NCI-H2081 treated with DMSO at 0.1 percent for 48 hours (cell line): ENCODE results near the gene SH3PXD2B.
"Not testable (repeated sequence)": the region's sequence is repeated elsewhere in the genome, so short reads cannot be mapped to it uniquely, and the experiment has no call there.

Experiments used
- DNase-seq: peaks from one replicate; lab custom pipeline; 2025; lab: John Stamatoyannopoulos, UW

SH3PXD2B gene

GRCh38 chr5:172485511-172486202, 31.3 kb upstream of the SH3PXD2B start:
- no peak for DNase-seq

- DNase-seq: no peak
Measured at GRCh38 chr5:172484664-172485063, 30.3 kb upstream of the SH3PXD2B start.

- no peak for DNase-seq
Measured at GRCh38 chr5:172482156-172483020, 28.1 kb upstream of the SH3PXD2B start.

DNA sequence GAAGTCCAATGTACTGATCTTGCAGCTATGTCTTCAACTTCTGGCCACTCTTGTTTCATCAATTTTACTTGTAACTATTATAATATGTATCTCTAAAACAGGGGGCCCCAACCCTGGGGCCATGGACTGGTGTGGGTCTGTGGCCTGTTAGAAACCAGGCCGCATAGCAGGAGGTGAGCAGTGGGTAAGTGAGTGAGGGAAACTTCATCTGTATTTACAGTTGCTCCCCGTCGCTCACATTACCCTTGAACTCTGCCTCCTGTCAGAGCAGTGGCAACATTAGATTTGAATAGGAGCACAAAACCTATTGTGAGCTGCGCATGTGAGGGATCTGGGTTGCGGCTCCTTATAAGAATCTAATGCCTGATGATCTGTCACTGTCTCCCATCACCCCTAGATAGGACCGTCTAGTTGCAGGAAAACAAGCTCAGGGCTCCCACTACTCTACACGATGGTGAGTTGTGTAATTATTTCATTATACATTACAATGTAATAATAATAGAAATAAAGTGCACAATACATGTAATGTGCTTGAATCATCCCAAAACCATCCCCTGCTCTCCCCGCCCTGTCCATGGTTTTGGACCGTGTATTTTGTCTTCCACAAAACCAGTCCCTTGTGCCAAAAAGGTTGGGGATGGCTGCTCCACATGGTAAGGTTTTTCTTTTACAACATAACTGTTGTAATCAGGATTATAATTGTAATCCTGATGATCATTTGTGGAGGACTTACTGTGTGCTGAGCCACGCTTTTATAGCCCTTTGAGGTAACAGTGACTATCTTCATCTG, 26.9 kb upstream of the SH3PXD2B start:
- DNase-seq: no peak

DNA sequence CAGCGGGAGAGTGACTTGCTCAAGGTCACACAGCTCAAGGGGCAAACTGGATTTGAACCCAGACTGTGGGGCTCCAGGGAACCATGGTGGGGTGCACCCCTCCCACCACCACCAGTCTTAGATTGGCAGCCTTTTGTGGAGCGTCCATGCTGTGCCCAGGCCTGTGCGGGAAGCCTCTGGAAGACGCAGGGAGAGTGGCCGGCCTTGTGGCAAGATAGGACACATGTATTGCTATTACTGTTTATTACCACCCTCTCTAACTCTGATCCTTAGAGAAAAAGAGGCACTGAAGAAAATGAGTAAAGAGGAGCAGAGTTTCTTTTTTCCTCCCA, 25.4 kb upstream of the SH3PXD2B start:
- no peak for DNase-seq

- DNase-seq: peak; percentile 23
Measured at GRCh38 chr5:172479034-172479783, 24.9 kb upstream of the SH3PXD2B start.

DNA sequence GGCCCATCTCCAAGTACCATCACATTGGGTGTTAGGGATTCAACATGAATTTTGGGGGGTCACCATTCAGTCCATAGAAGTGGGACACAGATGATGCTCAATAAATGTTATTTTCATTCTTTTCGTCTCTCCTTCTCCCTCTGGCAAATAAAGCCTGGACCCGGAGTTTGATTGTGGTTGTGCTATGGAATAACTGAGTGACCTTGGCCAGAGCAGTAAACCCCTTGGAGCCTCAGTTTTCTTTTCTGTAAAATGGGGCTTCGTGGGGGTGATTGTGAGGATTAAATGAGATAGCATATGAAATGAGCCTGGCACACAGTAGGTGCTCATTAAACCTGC, 24.3 kb upstream of the SH3PXD2B start:
- DNase-seq: not testable (repeated sequence)

GRCh38 chr5:172478256-172478655, 23.9 kb upstream of the SH3PXD2B start:
- no peak for DNase-seq

DNA sequence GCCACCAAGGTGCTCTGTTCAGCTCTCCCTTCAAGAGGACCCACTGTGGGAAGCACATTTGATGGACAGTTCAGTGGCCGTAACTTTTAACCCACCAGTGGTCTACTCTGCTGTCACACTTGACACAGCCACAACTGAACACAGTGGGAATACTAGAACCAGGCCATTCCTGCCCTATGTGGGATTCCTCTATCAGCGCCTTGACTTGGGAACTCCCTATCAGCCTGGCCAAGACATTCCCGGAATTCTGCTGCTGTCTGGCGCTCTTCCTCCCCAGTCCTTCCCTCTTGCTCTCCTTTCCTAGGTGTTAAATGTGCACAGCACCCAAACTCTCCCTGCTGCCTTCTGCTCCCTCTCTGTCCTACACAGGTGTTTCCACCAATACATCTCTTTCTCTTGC, 23.1 kb upstream of the SH3PXD2B start:
- no peak for DNase-seq

GRCh38 chr5:172474293-172474692, 20.0 kb upstream of the SH3PXD2B start:
- DNase-seq: no peak

DNA sequence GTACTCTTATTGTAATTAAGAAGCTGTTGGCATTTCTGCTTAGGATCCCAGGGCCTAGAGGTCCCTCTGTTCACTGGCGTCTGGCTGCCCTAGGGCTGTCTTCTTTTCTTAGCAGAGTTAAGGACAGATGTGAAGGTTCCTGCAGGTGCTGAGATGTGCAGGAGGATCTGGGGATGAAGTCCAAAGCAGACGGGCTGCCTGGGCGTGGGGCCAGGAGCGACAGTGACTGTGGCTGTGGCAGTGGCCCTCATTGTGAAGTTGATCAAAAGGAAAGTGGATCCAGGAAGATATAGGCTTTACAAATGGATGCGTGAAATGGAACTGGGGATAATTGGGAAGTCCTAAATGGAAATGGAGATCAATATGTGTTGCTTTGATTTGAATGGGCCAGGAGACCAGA, 19.1 kb upstream of the SH3PXD2B start:
- no peak for DNase-seq

DNA sequence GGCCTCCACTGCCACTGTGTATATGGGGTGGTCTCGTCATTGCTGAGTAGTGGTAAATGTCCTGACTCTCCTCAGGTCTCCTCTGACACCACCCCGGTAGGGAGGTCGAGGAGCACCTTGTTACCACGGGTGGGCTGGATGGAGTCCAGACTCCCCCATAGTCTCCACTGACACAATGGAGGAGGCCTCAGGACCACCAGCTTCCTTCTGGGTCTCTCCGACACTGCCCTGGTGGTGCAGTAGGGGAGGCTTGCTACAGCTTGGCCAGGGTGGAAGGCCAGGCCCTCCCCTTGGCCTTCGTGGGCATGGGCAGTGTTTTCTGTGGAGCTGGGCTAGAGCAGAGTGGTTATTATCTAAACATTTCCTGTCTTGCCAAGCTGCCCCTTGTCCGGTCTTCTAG, 15.4 kb upstream of the SH3PXD2B start:
- no peak for DNase-seq

- no peak for DNase-seq
Measured at GRCh38 chr5:172466062-172466461, 11.7 kb upstream of the SH3PXD2B start.

GRCh38 chr5:172463031-172463430, 8.7 kb upstream of the SH3PXD2B start:
- DNase-seq: no peak

- DNase-seq: no peak
Measured at GRCh38 chr5:172459783-172460165, 5.4 kb upstream of the SH3PXD2B start.

DNA sequence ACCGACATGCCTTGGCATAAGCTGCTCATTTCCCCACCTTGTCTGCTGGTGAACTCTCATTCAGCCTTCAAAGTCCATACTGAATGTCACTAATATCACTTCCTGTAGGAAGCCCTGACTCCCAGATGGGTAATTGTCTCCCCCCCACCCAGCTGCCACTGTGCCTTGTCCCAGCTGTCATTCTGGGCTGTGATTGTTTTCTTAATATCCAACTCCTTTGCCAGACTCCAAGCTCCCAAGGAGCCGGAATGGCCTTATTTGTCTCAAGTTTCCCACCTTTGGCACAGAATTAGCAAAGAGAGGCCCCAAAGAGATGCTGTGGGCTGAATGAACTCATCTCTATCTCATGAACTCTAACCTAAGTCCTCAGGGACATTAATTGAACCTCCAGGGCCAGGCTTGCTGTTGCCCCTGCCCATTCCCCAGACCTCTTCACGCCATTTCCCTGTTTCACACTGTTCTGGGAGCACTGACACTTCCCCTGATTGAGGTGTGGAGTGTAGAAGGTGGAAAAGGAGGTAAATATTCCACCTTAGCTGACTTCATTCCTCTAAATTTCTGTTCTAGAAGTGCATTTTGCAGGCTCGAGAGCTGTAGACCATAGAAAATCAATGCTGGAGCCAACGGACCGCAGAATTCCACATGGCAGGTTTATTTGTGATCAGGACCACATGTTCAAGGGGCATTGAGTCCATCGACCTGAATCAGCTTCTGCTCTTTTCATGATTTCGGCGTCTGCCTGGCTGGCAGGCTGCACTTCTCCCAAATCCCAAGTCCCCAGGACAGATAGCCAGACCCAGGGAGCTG, 4.9 kb upstream of the SH3PXD2B start:
- DNase-seq: no peak

DNA sequence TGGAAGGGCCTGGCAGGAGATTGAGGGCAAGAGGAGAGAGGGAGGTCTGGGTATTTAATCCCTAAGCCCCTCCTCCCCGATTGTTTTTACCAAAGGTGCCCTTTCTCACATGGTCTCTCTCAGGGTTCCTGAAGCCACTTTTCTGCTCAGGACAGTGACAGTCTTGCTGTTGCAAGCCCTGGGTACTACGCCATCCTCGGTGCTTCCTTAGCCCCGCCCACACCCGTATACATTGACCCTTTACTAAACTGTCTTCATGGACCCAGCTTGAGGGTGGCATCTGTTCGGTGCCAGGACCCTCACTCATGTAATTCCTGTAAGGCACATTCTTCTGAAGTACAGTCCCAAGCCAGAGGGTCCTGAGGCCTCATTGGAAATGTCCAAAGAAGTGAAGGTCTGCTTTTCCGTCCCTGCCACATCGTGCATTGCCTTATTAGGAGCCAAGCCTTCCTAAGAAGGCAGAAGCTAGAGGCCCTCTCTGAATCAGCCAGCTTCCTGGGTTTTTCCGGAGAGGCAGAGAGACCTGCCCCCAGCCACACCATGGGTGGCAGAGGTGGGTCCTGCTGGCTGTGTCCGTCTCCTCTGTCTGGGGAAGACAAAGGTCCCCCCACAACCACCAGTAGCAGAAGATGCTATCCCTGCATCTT, 1.9 kb upstream of the SH3PXD2B start:
- DNase-seq: no peak

- DNase-seq: no peak
Measured at GRCh38 chr5:172455511-172456061, 1.3 kb upstream of the SH3PXD2B start.

DNA sequence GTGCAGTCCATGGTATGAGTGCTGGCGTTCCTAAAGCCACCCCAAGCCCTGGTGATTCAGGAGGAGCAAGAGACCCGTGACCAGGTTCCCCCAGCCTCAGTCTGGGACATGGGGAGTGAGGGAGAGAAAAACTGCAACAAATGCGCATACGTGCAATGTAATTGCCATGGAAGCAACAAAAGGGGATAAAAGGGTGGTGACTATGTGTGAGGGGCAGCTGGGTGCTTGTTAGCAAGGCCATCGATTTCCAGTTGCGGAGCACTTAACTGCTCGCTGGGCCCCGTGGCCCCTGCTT, 709 bp upstream of the SH3PXD2B start:
- no peak for DNase-seq

DNA sequence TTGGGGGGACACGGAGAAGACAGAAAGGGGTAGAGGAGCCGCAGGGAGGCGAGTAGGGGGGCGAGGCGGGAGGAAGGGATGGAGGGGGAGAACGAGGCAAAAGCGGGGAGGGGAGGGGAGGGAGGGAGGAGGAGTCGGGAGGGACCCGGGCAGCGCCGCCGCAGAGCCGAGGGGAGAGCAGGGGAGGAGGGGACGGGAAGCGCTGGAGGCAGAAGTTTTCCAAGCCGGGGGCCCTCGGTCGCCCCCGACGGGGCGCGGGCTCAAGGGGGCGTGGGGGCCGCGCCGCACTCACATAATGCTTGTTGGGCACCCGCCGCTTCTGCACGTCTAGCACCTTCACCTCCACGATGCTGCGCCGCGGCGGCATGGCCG, 353 bp downstream of the SH3PXD2B start:
- DNase-seq: no peak
